ENCODE results near the gene CEACAM8.
"Not testable (repeated sequence)": the region's sequence is repeated elsewhere in the genome, so short reads cannot be mapped to it uniquely, and the experiment has no call there.

The CEACAM8 gene
- long read RNA-seq, donor 1: 0 reads
- long read RNA-seq, donor 2: 0 reads
- long read RNA-seq, donor 3: 0 reads
- long read RNA-seq, donor 4: 0 reads
- long read RNA-seq, donor 5: 0 reads
- long read RNA-seq, donor 6: 0 reads
- long read RNA-seq, donor 7: 0 reads
- long read RNA-seq, donor 8: 0 reads

- DNase-seq: no peak
These were observed at the start of gene CEACAM8 for GRCh38 chr19:42594617-42595489. Gene CEACAM8 (minus strand): TSS chr19:42594924. CDS start chr19:42594828, 96 bp downstream.

GRCh38 chr19:42639324-42640092, 44.8 kb upstream of the CEACAM8 start:
- DNase-seq: not testable (repeated sequence)

GRCh38 chr19:42635233-42635539, 40.5 kb upstream of the CEACAM8 start:
- no peak for DNase-seq

GRCh38 chr19:42634409-42635232, 39.9 kb upstream of the CEACAM8 start:
- DNase-seq: no peak

- no peak for DNase-seq
These were observed 34.5 kb upstream of the CEACAM8 start for GRCh38 chr19:42629191-42629590.

- DNase-seq: no peak
These were observed 33.9 kb upstream of the CEACAM8 start for GRCh38 chr19:42628411-42629140.

- DNase-seq: no peak
These were observed 33.2 kb upstream of the CEACAM8 start for GRCh38 chr19:42627916-42628315.

GRCh38 chr19:42626181-42626580, 31.5 kb upstream of the CEACAM8 start:
- DNase-seq: no peak

GRCh38 chr19:42619271-42619670, 24.5 kb upstream of the CEACAM8 start:
- no peak for DNase-seq

GRCh38 chr19:42613666-42614065, 18.9 kb upstream of the CEACAM8 start:
- no peak for DNase-seq

GRCh38 chr19:42610401-42610915, 15.7 kb upstream of the CEACAM8 start:
- not testable (repeated sequence) for DNase-seq

GRCh38 chr19:42606660-42607351, 12.1 kb upstream of the CEACAM8 start:
- peak; percentile 11 for DNase-seq

GRCh38 chr19:42601811-42602443, 7.2 kb upstream of the CEACAM8 start:
- DNase-seq: peak; percentile 10

- peak; percentile 12 for DNase-seq
These were observed 1.8 kb upstream of the CEACAM8 start for GRCh38 chr19:42596391-42597072.

- no peak for DNase-seq
These were observed 937 bp upstream of the CEACAM8 start for GRCh38 chr19:42595550-42596172.

GRCh38 chr19:42589792-42590191, 4.9 kb downstream of the CEACAM8 start:
- no peak for DNase-seq

- DNase-seq: no peak
These were observed 10.3 kb downstream of the CEACAM8 start for GRCh38 chr19:42584466-42584865.

GRCh38 chr19:42577016-42577415, 17.7 kb downstream of the CEACAM8 start:
- DNase-seq: no peak

- DNase-seq: no peak
These were observed 18.5 kb downstream of the CEACAM8 start for GRCh38 chr19:42576241-42576640.
